CD4-positive, alpha-beta memory T cell (primary cell): ENCODE data around the gene C20orf141. TPM values are rescaled to one million over a fixed set of nuclear protein-coding genes. Genes with fewer than 3 reads are reported as not detected.

Source experiments
- CTCF ChIA-PET: fragments of 350-600 bp; sonication (Branson Sonifier 250); formaldehyde crosslinking; loops from one replicate; lab custom pipeline; 2021; ENCODE audit warnings: inconsistent platforms; ENCODE audit not compliant: partially characterized antibody; lab: Charles Lee
- POLR2A ChIA-PET: fragments of 350-600 bp; sonication (Branson Sonifier 250); formaldehyde crosslinking; loops from one replicate; lab custom pipeline; 2021; ENCODE audit not compliant: partially characterized antibody; lab: Charles Lee
- DNase-seq, 5 donors: peaks; one replicate each; pipeline versions ENCODE4 v3.0.0 to v3.0.0-alpha.2; 2020 to 2022; ENCODE audit warnings: mixed read lengths in 1 of 5
- H3K27ac ChIP-seq: one replicate; pipeline ENCODE4 v1.7.0; 2013; ENCODE audit warnings: low read depth, low read length
- H3K27me3 ChIP-seq: 2 replicates; pipeline ENCODE4 v1.7.0; 2013; ENCODE audit warnings: mild to moderate bottlenecking, low read length, moderate library complexity; ENCODE audit not compliant: insufficient read depth
- H3K36me3 ChIP-seq: 2 replicates; pipeline ENCODE4 v1.7.0; 2013; ENCODE audit warnings: mild to moderate bottlenecking, low read length, moderate library complexity; ENCODE audit not compliant: insufficient read depth
- H3K4me1 ChIP-seq: 2 replicates; pipeline ENCODE4 v1.7.0; 2013; ENCODE audit warnings: mild to moderate bottlenecking, low read length, moderate library complexity; ENCODE audit not compliant: insufficient read depth
- H3K4me3 ChIP-seq, 2 donors: one replicate each; pipeline ENCODE4 v1.7.0; 2013; ENCODE audit warnings: low read length in 2 of 2, mild to moderate bottlenecking in 1 of 2
- H3K9me3 ChIP-seq, 2 donors: one replicate each; pipeline ENCODE4 v1.7.0; 2013; ENCODE audit warnings: low read length in 2 of 2, control low read depth in 1 of 2; ENCODE audit not compliant: control insufficient read depth in 1 of 2
- H3K27ac Mint-ChIP-seq, 7 donors: one replicate each; pipeline ENCODE4 v1.8.0; 2020 to 2021; ENCODE audit warnings: mixed read lengths in 7 of 7, mild to moderate bottlenecking in 6 of 7, inconsistent platforms in 3 of 7, moderate library complexity in 3 of 7
- H3K27me3 Mint-ChIP-seq, 2 donors: one replicate each; pipeline ENCODE4 v1.8.0; 2020 to 2021; ENCODE audit warnings: mixed read lengths in 2 of 2
- H3K36me3 Mint-ChIP-seq, 2 donors: one replicate each; pipeline ENCODE4 v1.8.0; 2020 to 2021; ENCODE audit warnings: mixed read lengths in 2 of 2, inconsistent platforms in 1 of 2, mild to moderate bottlenecking in 1 of 2
- H3K4me1 Mint-ChIP-seq, 4 donors: one replicate each; pipeline ENCODE4 v1.8.0; 2020 to 2021; ENCODE audit warnings: mixed read lengths in 4 of 4, mild to moderate bottlenecking in 1 of 4
- H3K4me3 Mint-ChIP-seq, 8 donors: one replicate each; pipeline ENCODE4 v1.8.0; 2020 to 2021; ENCODE audit warnings: mixed read lengths in 8 of 8, mild to moderate bottlenecking in 7 of 8, moderate library complexity in 6 of 8, inconsistent platforms in 3 of 8
- H3K9me3 Mint-ChIP-seq, 8 donors: one replicate each; pipeline ENCODE4 v1.8.0; 2020 to 2021; ENCODE audit warnings: mixed read lengths in 8 of 8, mild to moderate bottlenecking in 5 of 8, inconsistent platforms in 3 of 8, moderate library complexity in 1 of 8
- intact Hi-C: fragments of 100-400 bp; cut with micrococcal nuclease; formaldehyde crosslinking; loops from one replicate; pipeline ENCODE4 v1.15.1; 2023
- polyA plus RNA-seq, 2 donors: library from polyadenylated mRNA; unstranded; fragments of 300-500 nt; fragmentation: Illumina TruSeq; gene quantifications; one replicate each; pipeline ENCODE4 v1.2.3, GENCODE V29; 2021
- total RNA-seq, 2 experiments: library from RNA; stranded (reverse); gene quantifications; one replicate each; pipeline ENCODE4 v1.2.3, GENCODE V29; 2021

The C20orf141 gene
- total and polyA plus RNA-seq, 4 experiments from 2014 or later, result not detected

DNA sequence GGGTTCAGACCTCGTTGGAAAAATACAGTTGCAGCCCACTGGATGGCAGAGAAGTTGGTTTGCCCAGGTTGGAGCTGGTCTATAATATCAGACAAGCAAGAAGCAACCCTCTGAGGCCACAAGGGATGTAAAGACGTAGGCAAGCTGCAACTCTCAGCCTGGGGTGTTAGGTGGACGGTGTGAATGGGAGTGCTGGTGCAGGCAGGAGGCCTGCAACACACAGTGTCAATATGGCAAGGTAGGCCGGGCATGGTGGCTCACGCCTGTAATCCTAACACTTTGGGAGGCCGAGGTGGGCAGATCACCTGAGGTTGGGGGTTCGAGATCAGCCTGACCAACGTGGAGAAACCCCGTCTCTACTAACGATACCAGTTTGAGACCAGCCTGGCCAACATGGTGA lies 36.3 kb downstream of the C20orf141 start:
- H3K36me3 ChIP-seq, result no peaks in the 10 kb centered on the region
- H3K36me3 Mint-ChIP-seq, result peaks cover 0 to 4% of the 10 kb centered on the region in 2 donors

GRCh38 chr20:2858591-2858990 lies 43.8 kb downstream of the C20orf141 start:
- Mint-ChIP-seq H3K9me3 (no peaks in the 10 kb centered on the region), H3K4me1 (peaks cover 0 to 7% (median 5%) of the 10 kb centered on the region in 4 donors), H3K27me3 (no peaks in the 10 kb centered on the region), H3K36me3 (peaks cover 10 to 12% of the 10 kb centered on the region in 2 donors), H3K27ac (peak overlapping the region in 1 of 7 donors; percentile 25), H3K4me3 (no peak overlapping the region)
- POLR2A ChIA-PET, result no interaction called here
- Histone ChIP-seq H3K9me3 (no peaks in the 10 kb centered on the region), H3K27ac (no peak overlapping the region), H3K4me3 (no peak overlapping the region), H3K36me3 (peaks cover 28% of the 10 kb centered on the region), H3K27me3 (no peaks in the 10 kb centered on the region), H3K4me1 (no peaks in the 10 kb centered on the region)
- CTCF ChIA-PET, result interaction anchor here (0.6 kb wide), 1 partner anchor 212 kb away, joined by 3 read pairs; no protein-coding TSS in a partner anchor
- DNase-seq, result no peak
- intact Hi-C loops, result no loop called here

More for the DNA sequence above, 36.3 kb downstream of the C20orf141 start:
- peak overlapping the region in 2 of 7 donors; percentile 13 for H3K27ac Mint-ChIP-seq
- Histone ChIP-seq H3K4me1 (peaks cover 13% of the 10 kb centered on the region), H3K4me3 (no peak overlapping the region), H3K27me3 (no peaks in the 10 kb centered on the region), H3K27ac (no peak overlapping the region), H3K9me3 (no peaks in the 10 kb centered on the region)
- DNase-seq, result no peak
- no peaks in the 10 kb centered on the region for H3K9me3 Mint-ChIP-seq
- no peaks in the 10 kb centered on the region for H3K27me3 Mint-ChIP-seq
- intact Hi-C loops, result no loop called here
- CTCF ChIA-PET, result interaction anchor here (0.9 to 2.2 kb wide), 7 partner anchors 7 to 163 kb away, joined by 3 to 11 read pairs (median 3); partner anchors contain the start of genes PCED1A and VPS16
- no peak overlapping the region for H3K4me3 Mint-ChIP-seq
- POLR2A ChIA-PET, result interaction anchor here (3.8 kb wide), 1 partner anchor 10 kb away, joined by 20 read pairs; the partner anchor contains the start of genes PCED1A and VPS16
- peaks cover 13 to 30% (median 17%) of the 10 kb centered on the region in 4 donors for H3K4me1 Mint-ChIP-seq

GRCh38 chr20:2859330-2860121 lies 44.7 kb downstream of the C20orf141 start:
- H3K4me1 Mint-ChIP-seq, result peaks cover 0 to 5% (median 5%) of the 10 kb centered on the region in 4 donors
- peak overlapping the region in 1 of 7 donors; percentile 4 for H3K27ac Mint-ChIP-seq
- no peak overlapping the region for H3K27ac ChIP-seq

DNA sequence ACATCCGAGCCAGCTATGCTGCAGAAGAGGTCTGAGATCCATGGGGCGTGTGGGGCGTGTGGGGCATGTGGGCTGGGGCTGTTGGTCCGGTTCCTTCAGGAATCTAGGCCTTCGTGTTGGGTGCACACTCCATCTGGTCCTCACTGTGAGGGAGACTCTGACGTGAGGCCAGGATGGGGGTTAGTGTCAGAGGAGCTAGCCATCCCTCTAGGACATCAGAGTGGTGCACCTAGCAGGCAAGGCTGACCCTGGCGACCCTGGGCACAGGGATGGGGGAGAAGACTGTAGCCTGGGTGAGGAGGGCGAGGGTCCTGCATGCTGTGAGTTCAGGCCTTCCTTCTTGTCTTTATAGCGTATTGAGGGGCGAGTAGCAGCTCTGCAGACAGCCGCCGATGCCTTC lies 49.8 kb downstream of the C20orf141 start:
- POLR2A ChIA-PET, result interaction anchor here (1.2 to 1.3 kb wide), 2 partner anchors 15 to 25 kb away, joined by 3 read pairs; no protein-coding TSS in a partner anchor

More at GRCh38 chr20:2859330-2860121, 44.7 kb downstream of the C20orf141 start:
- ChIA-PET CTCF (no interaction called here), POLR2A (no interaction called here)
- H3K4me3 Mint-ChIP-seq, result no peak overlapping the region
- no peaks in the 10 kb centered on the region for H3K27me3 Mint-ChIP-seq
- no peaks in the 10 kb centered on the region for H3K9me3 Mint-ChIP-seq
- no peak for DNase-seq
- H3K9me3 ChIP-seq, result no peaks in the 10 kb centered on the region
- peaks cover 33% of the 10 kb centered on the region for H3K36me3 ChIP-seq
- no peaks in the 10 kb centered on the region for H3K4me1 ChIP-seq
- intact Hi-C loops, result no loop called here
- no peak overlapping the region for H3K4me3 ChIP-seq
- H3K36me3 Mint-ChIP-seq, result peaks cover 11 to 16% of the 10 kb centered on the region in 2 donors
- no peaks in the 10 kb centered on the region for H3K27me3 ChIP-seq

GRCh38 chr20:2865101-2865500 lies 50.3 kb downstream of the C20orf141 start:
- H3K27me3 Mint-ChIP-seq, result no peaks in the 10 kb centered on the region
- Histone ChIP-seq H3K36me3 (peaks cover 42% of the 10 kb centered on the region), H3K4me1 (peaks cover 4% of the 10 kb centered on the region), H3K9me3 (no peaks in the 10 kb centered on the region), H3K4me3 (no peak overlapping the region), H3K27me3 (no peaks in the 10 kb centered on the region), H3K27ac (no peak overlapping the region)
- no peak for DNase-seq
- H3K4me1 Mint-ChIP-seq, result peaks cover 7 to 35% (median 11%) of the 10 kb centered on the region in 4 donors
- peak overlapping the region in 2 of 7 donors; percentile 37 to 90 for H3K27ac Mint-ChIP-seq
- peaks cover 11 to 39% of the 10 kb centered on the region in 2 donors for H3K36me3 Mint-ChIP-seq
- ChIA-PET CTCF (interaction anchor here (0.6 to 0.9 kb wide), 2 partner anchors 36 to 354 kb away, joined by 3 read pairs; no protein-coding TSS in a partner anchor), POLR2A (interaction anchor here (1.2 to 1.3 kb wide), 2 partner anchors 16 to 25 kb away, joined by 3 read pairs; no protein-coding TSS in a partner anchor)
- intact Hi-C loops, result no loop called here
- no peak overlapping the region for H3K4me3 Mint-ChIP-seq
- H3K9me3 Mint-ChIP-seq, result no peaks in the 10 kb centered on the region

More for the DNA sequence above, 49.8 kb downstream of the C20orf141 start:
- Histone ChIP-seq H3K4me1 (peaks cover 4% of the 10 kb centered on the region), H3K27me3 (no peaks in the 10 kb centered on the region), H3K27ac (no peak overlapping the region), H3K36me3 (peaks cover 44% of the 10 kb centered on the region), H3K4me3 (no peak overlapping the region), H3K9me3 (no peaks in the 10 kb centered on the region)
- no peak overlapping the region for H3K4me3 Mint-ChIP-seq
- no peak for DNase-seq
- CTCF ChIA-PET, result interaction anchor here (0.6 kb wide), 1 partner anchor 354 kb away, joined by 3 read pairs; no protein-coding TSS in a partner anchor
- peak overlapping the region in 1 of 7 donors; percentile 51 for H3K27ac Mint-ChIP-seq
- H3K36me3 Mint-ChIP-seq, result peaks cover 11 to 39% of the 10 kb centered on the region in 2 donors
- intact Hi-C loops, result no loop called here
- H3K9me3 Mint-ChIP-seq, result no peaks in the 10 kb centered on the region
- H3K27me3 Mint-ChIP-seq, result no peaks in the 10 kb centered on the region
- peaks cover 7 to 35% (median 11%) of the 10 kb centered on the region in 4 donors for H3K4me1 Mint-ChIP-seq

Other genes starting within 250 kb of the C20orf141 start
- gene NOP56, start 162.4 kb upstream of the C20orf141 start, total RNA-seq, result 100 to 1,000 TPM; 258 to 270 TPM
- gene NOP56, start 162.4 kb upstream of the C20orf141 start, polyA plus RNA-seq, result 100 to 1,000 TPM in 1 of 2 donors, 10 to 100 TPM in 1; 83.4 to 136 TPM
- 10 to 100 TPM; 93.3 to 96.5 TPM for gene IDH3B, start 150.8 kb upstream of the C20orf141 start, total RNA-seq
- gene IDH3B, start 150.8 kb upstream of the C20orf141 start, polyA plus RNA-seq, result 100 to 1,000 TPM in 1 of 2 donors, 10 to 100 TPM in 1; 88.1 to 132 TPM
- 1 to 10 TPM; 2.8 to 3.1 TPM for gene EBF4, start 122.2 kb upstream of the C20orf141 start, total RNA-seq
- under 1 TPM in 1 of 2 donors, not detected in 1; 0.65 TPM for gene EBF4, start 122.2 kb upstream of the C20orf141 start, polyA plus RNA-seq
- gene CPXM1, start 14.4 kb upstream of the C20orf141 start, total RNA-seq, result not detected
- not detected for gene CPXM1, start 14.4 kb upstream of the C20orf141 start, polyA plus RNA-seq
- not detected for gene TMEM239, start 1.4 kb downstream of the C20orf141 start, total RNA-seq
- gene TMEM239, start 1.4 kb downstream of the C20orf141 start, polyA plus RNA-seq, result not detected
- 10 to 100 TPM; 82.8 to 83.1 TPM for gene PCED1A, start 25.7 kb downstream of the C20orf141 start, total RNA-seq
- 10 to 100 TPM; 17.9 to 18.1 TPM for gene PCED1A, start 25.7 kb downstream of the C20orf141 start, polyA plus RNA-seq
- gene VPS16, start 25.8 kb downstream of the C20orf141 start, total RNA-seq, result 10 to 100 TPM; 57.2 to 61.1 TPM
- gene VPS16, start 25.8 kb downstream of the C20orf141 start, polyA plus RNA-seq, result 10 to 100 TPM; 38.3 to 44.6 TPM
- gene PTPRA, start 58.5 kb downstream of the C20orf141 start, total RNA-seq, result 10 to 100 TPM; 86.6 to 87.8 TPM
- 10 to 100 TPM; 24.8 to 42.7 TPM for gene PTPRA, start 58.5 kb downstream of the C20orf141 start, polyA plus RNA-seq
- gene GNRH2, start 228.6 kb downstream of the C20orf141 start, total RNA-seq, result 1 to 10 TPM; 1.2 to 1.9 TPM
- not detected for gene GNRH2, start 228.6 kb downstream of the C20orf141 start, polyA plus RNA-seq
- 10 to 100 TPM; 31.6 to 32.2 TPM for gene MRPS26, start 231.1 kb downstream of the C20orf141 start, total RNA-seq
- gene MRPS26, start 231.1 kb downstream of the C20orf141 start, polyA plus RNA-seq, result 10 to 100 TPM; 64.0 to 66.4 TPM